ENCODE data around the gene PCSK5. TPM values are rescaled to one million over a fixed set of nuclear protein-coding genes. Genes with fewer than 3 reads are reported as not detected.

The PCSK5 gene
- polyA plus RNA-seq, 3 donors, result 4.8 to 13.0 (median 7.1) TPM

GRCh38 chr9:76101491-76101890 lies 211.0 kb downstream of the PCSK5 start:
- Histone ChIP-seq H2AFZ (ENCODE audit: insufficient read depth, low read depth, low read length, poor library complexity, severe bottlenecking) (no peak overlapping the region), H3K4me1 (ENCODE audit: control insufficient read depth in 1 of 2, insufficient read depth in 2 of 2, low read length in 2 of 2) (peaks cover 4 to 13% of the 10 kb centered on the region in 2 donors), H3K27me3 (ENCODE audit: control insufficient read depth in 2 of 2, insufficient read depth in 2 of 2, low read length in 2 of 2) (no peaks in the 10 kb centered on the region), H3K9ac (ENCODE audit: insufficient read depth, low read length, poor library complexity, severe bottlenecking) (no peak overlapping the region), H3K4me3 (replicated peaks in 1 of 3; ENCODE audit: low read depth in 2 of 3, low read length in 3 of 3) (no peak overlapping the region), H3K79me2 (ENCODE audit: insufficient read depth, low read length) (no peaks in the 10 kb centered on the region), H3K9me3 (replicated peaks in 1 of 2; ENCODE audit: control insufficient read depth in 1 of 2, insufficient read depth in 1 of 2, low read length in 2 of 2) (no peaks in the 10 kb centered on the region), H3K4me2 (replicated peaks; ENCODE audit: extremely low read depth, low read length, poor library complexity, severe bottlenecking) (no peak overlapping the region), H3K36me3 (replicated peaks in 1 of 2; ENCODE audit: control insufficient read depth in 1 of 2, insufficient read depth in 2 of 2, low read length in 2 of 2) (peaks cover 11 to 39% of the 10 kb centered on the region in 2 donors), H4K20me1 (ENCODE audit: insufficient read depth, low read length) (no peaks in the 10 kb centered on the region), H3K27ac (ENCODE audit: low read depth in 1 of 2, low read length in 2 of 2) (no peak overlapping the region)
- TF ChIP-seq, protein P1, sequence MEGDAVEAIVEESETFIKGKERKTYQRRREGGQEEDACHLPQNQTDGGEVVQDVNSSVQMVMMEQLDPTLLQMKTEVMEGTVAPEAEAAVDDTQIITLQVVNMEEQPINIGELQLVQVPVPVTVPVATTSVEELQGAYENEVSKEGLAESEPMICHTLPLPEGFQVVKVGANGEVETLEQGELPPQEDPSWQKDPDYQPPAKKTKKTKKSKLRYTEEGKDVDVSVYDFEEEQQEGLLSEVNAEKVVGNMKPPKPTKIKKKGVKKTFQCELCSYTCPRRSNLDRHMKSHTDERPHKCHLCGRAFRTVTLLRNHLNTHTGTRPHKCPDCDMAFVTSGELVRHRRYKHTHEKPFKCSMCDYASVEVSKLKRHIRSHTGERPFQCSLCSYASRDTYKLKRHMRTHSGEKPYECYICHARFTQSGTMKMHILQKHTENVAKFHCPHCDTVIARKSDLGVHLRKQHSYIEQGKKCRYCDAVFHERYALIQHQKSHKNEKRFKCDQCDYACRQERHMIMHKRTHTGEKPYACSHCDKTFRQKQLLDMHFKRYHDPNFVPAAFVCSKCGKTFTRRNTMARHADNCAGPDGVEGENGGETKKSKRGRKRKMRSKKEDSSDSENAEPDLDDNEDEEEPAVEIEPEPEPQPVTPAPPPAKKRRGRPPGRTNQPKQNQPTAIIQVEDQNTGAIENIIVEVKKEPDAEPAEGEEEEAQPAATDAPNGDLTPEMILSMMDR (IDR thresholded peaks at IDR 0.05), result no peak
- H3K36me3 Mint-ChIP-seq, result peaks cover 65 to 66% of the 10 kb centered on the region in 2 donors
- DNase-seq, result no peak
- WGBS (ENCODE audit: insufficient coverage), result no CpG with 5 or more reads among the region's 1 CpG
- intact Hi-C loops (cut with micrococcal nuclease), result no loop called here
- H3K4me1 Mint-ChIP-seq, result peaks cover 14% of the 10 kb centered on the region
- no peak overlapping the region for H3K4me3 Mint-ChIP-seq
- H3K9me3 Mint-ChIP-seq, result peaks cover 0 to 3% (median 0%) of the 10 kb centered on the region in 7 donors
- no peaks in the 10 kb centered on the region for H3K27me3 Mint-ChIP-seq (ENCODE audit: low read depth in 3 of 3)
- H3K27ac Mint-ChIP-seq, result no peak overlapping the region

- no CpG with 5 or more reads among the region's 4 CpGs for WGBS (ENCODE audit: insufficient coverage)
- Histone ChIP-seq H3K27me3 (ENCODE audit: control insufficient read depth in 2 of 2, insufficient read depth in 2 of 2, low read length in 2 of 2) (no peaks in the 10 kb centered on the region), H3K36me3 (replicated peaks in 1 of 2; ENCODE audit: control insufficient read depth in 1 of 2, insufficient read depth in 2 of 2, low read length in 2 of 2) (peaks cover 11 to 42% of the 10 kb centered on the region in 2 donors), H3K9ac (ENCODE audit: insufficient read depth, low read length, poor library complexity, severe bottlenecking) (no peak overlapping the region), H3K4me2 (replicated peaks; ENCODE audit: extremely low read depth, low read length, poor library complexity, severe bottlenecking) (no peak overlapping the region), H3K4me3 (replicated peaks in 1 of 3; ENCODE audit: low read depth in 2 of 3, low read length in 3 of 3) (no peak overlapping the region), H3K79me2 (ENCODE audit: insufficient read depth, low read length) (no peaks in the 10 kb centered on the region), H3K4me1 (ENCODE audit: control insufficient read depth in 1 of 2, insufficient read depth in 2 of 2, low read length in 2 of 2) (peaks cover 4 to 13% of the 10 kb centered on the region in 2 donors), H3K9me3 (replicated peaks in 1 of 2; ENCODE audit: control insufficient read depth in 1 of 2, insufficient read depth in 1 of 2, low read length in 2 of 2) (no peaks in the 10 kb centered on the region), H3K27ac (ENCODE audit: low read depth in 1 of 2, low read length in 2 of 2) (no peak overlapping the region), H4K20me1 (ENCODE audit: insufficient read depth, low read length) (no peaks in the 10 kb centered on the region), H2AFZ (ENCODE audit: insufficient read depth, low read depth, low read length, poor library complexity, severe bottlenecking) (no peak overlapping the region)
- Mint-ChIP-seq H3K4me3 (no peak overlapping the region), H3K27me3 (ENCODE audit: low read depth in 3 of 3) (no peaks in the 10 kb centered on the region), H3K36me3 (peaks cover 68 to 71% of the 10 kb centered on the region in 2 donors), H3K4me1 (peaks cover 14% of the 10 kb centered on the region), H3K9me3 (peaks cover 0 to 3% (median 0%) of the 10 kb centered on the region in 7 donors), H3K27ac (no peak overlapping the region)
- TF ChIP-seq, protein P1 (IDR thresholded peaks at IDR 0.05), result no peak
- intact Hi-C loops (cut with micrococcal nuclease), result no loop called here
- no peak for DNase-seq
Observed at GRCh38 chr9:76101947-76102346, 211.5 kb downstream of the PCSK5 start.
